Esophagus squamous epithelium (tissue), 5 donors: ENCODE measurements around the gene LAP3. TPM values are rescaled to one million over a fixed set of nuclear protein-coding genes. Genes with fewer than 3 reads are reported as not detected.

Source experiments
- DNase-seq: peaks from one replicate; lab custom pipeline; 2025; lab: John Stamatoyannopoulos, UW
- H3K27ac ChIP-seq, 4 donors: fragments of 200-600 bp; sonication (generic); one replicate each; pipeline ENCODE4 v1.5.1; 2016 to 2019; ENCODE audit warnings: mild to moderate bottlenecking in 1 of 4
- H3K27me3 ChIP-seq, 4 donors: fragments of 200-600 bp; sonication (generic); 1 replicate in 3 of 4; 2 replicates in 1 of 4; pipeline versions ENCODE4 v1.5.1 to v1.6.0; 2017 to 2021; ENCODE audit warnings: antibody characterized with exemption in 1 of 4
- H3K36me3 ChIP-seq, 3 donors: fragments of 200-600 bp; sonication (generic); one replicate each; pipeline ENCODE4 v1.5.1; 2016 to 2019
- H3K4me1 ChIP-seq, 3 donors: fragments of 200-600 bp; sonication (generic); one replicate each; pipeline ENCODE4 v1.5.1; 2017 to 2019
- H3K4me3 ChIP-seq, 4 donors: fragments of 200-600 bp; sonication (generic); 1 replicate in 3 of 4; 2 replicates in 1 of 4; pipeline ENCODE4 v1.5.1; 2016 to 2019; ENCODE audit warnings: mild to moderate bottlenecking in 2 of 4, moderate library complexity in 1 of 4
- H3K9me3 ChIP-seq, 3 donors: fragments of 200-600 bp; sonication (generic); one replicate each; pipeline ENCODE4 v1.5.1; 2016 to 2019
- POLR2A ChIP-seq, 4 donors: fragments of 450-650 bp; IDR thresholded peaks; one replicate each; pipeline ENCODE4 v1.6.1; 2017; ENCODE audit warnings: antibody characterized with exemption in 4 of 4, mild to moderate bottlenecking in 4 of 4, moderate library complexity in 3 of 4
- WGBS, 2 donors: methylation state at CpG; one replicate each; pipeline ENCODE4 v1.1.5; 2018; 5-methylcytosine and 5-hydroxymethylcytosine counted together
- intact Hi-C: fragments of 100-400 bp; cut with DNase I; formaldehyde crosslinking; loops from one replicate; pipeline ENCODE4 v1.15.0; 2022
- total RNA-seq, 4 donors: library from RNA; depleted of rRNA; stranded (reverse); fragments of >200 nt; gene quantifications; one replicate each; pipeline ENCODE4 v1.1.0, GENCODE V29; 2016
- TF ChIP-seq, protein P1 (sequence below), 6 experiments: fragments of 450-650 bp in 4 of 6; fragments of 200-600 bp in 2 of 6; sonication (generic) in 2 of 6; IDR thresholded peaks; one replicate each; pipeline ENCODE4 v1.5.1; 2016 to 2019; ENCODE audit warnings: antibody characterized with exemption in 6 of 6, mild to moderate bottlenecking in 4 of 6, moderate library complexity in 4 of 6
- donor health status: DM: yes; HTN: yes; CAD: no.

LAP3 gene
- total RNA-seq = 10 to 100 TPM; 30.2 to 80.5 (median 54.6) TPM

DNA sequence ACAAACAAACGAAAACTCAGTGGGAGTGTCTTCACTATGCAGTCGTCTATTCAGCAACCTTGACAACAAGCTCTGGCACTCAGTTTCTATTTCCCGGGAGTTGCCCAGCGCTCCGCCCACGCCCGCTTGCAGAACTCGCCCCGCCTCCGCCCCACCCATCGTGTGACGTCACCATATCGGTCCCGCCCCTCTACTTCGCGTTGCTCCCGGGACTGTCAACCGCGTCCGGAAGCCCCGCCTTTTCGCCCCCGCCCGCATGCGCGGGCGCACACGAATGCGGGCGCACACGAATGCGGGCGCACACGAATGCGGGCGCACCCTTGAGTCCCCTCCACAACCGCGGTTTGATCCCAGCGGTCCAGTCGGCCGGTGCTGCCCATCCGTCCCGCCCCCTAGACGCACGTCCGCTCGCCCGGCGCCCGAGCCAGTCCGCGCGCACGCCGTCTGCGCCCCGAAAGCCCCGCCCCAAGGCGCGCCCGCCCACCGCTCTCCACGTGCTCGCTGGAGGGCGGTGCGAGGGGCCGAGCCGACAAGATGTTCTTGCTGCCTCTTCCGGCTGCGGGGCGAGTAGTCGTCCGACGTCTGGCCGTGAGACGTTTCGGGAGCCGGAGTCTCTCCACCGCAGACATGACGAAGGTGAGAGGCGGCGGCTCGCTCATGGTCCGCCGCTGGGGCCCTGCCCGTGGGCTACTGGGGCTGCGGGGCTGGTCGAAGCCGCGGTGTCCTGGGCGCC is at the start of gene LAP3:
Gene LAP3, plus strand, starts transcription at position 267 of the 733 bp plus-strand sequence. Its CDS starts 268 bp downstream, at position 535.
- Histone ChIP-seq H3K27ac (peak within 1 kb of the TSS; percentile 92 to 94 (median 92)), H3K27me3 (no peaks in the 10 kb centered on the region), H3K4me1 (peaks cover 0 to 50% (median 24%) of the 10 kb centered on the region in 3 donors), H3K9me3 (no peaks in the 10 kb centered on the region), H3K4me3 (peak within 1 kb of the TSS; percentile 69 to 84 (median 79)), H3K36me3 (peaks cover 0 to 21% (median 0%) of the 10 kb centered on the region in 3 donors)
- intact Hi-C loops = no loop called here
- TF ChIP-seq POLR2A (IDR thresholded peaks at IDR 0.05) = peak in 3 of 4 donors; percentile 50 to 96 (median 93)
- TF ChIP-seq, protein P1, sequence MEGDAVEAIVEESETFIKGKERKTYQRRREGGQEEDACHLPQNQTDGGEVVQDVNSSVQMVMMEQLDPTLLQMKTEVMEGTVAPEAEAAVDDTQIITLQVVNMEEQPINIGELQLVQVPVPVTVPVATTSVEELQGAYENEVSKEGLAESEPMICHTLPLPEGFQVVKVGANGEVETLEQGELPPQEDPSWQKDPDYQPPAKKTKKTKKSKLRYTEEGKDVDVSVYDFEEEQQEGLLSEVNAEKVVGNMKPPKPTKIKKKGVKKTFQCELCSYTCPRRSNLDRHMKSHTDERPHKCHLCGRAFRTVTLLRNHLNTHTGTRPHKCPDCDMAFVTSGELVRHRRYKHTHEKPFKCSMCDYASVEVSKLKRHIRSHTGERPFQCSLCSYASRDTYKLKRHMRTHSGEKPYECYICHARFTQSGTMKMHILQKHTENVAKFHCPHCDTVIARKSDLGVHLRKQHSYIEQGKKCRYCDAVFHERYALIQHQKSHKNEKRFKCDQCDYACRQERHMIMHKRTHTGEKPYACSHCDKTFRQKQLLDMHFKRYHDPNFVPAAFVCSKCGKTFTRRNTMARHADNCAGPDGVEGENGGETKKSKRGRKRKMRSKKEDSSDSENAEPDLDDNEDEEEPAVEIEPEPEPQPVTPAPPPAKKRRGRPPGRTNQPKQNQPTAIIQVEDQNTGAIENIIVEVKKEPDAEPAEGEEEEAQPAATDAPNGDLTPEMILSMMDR (IDR thresholded peaks at IDR 0.05) = peak in 1 of 6 experiments; percentile 17
- peak; percentile 84 for DNase-seq
- WGBS, 2 donors = 0 to 1% methylated on average over 18 of the region's 91 CpGs

DNA sequence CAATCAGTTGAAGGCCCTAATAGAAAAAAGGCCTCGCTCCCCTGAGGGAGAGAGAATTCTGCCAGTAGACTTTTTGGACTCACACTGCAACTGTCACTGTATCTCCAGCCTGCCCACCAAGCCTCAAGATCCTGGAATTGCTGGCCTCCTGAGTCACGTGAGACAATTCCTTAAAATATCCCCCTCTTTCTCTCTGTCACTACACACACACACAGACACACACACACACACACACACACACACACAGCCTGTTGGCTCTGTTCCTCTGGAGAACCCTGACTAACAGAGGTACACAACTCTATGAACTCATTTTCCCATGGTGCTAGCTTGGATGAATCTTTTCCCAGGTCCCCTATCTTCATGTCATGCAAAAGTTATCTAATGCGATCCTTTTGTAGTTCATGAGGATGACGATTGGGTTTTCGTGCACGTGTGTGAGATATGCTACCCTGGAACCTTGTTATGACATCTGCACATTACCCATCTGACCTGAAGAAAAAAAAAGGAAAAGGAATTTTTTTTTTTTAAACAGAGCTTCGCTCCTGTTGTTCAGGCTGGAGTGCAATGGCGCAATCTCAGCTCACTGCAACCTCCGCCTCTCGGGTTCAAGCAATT is 48.3 kb upstream of the LAP3 start:
- TF ChIP-seq, protein P1 (IDR thresholded peaks at IDR 0.05) = no peak
- TF ChIP-seq POLR2A (IDR thresholded peaks at IDR 0.05) = no peak
- Histone ChIP-seq H3K36me3 (no peaks in the 10 kb centered on the region), H3K27me3 (peaks cover 0 to 25% (median 0%) of the 10 kb centered on the region in 4 donors), H3K4me3 (no peak overlapping the region), H3K27ac (no peak overlapping the region), H3K9me3 (no peaks in the 10 kb centered on the region), H3K4me1 (no peaks in the 10 kb centered on the region)
- intact Hi-C loops = no loop called here
- WGBS, 2 donors = 79 to 92% methylated on average over 9 to 10 of the region's 10 CpGs
- DNase-seq = no peak

DNA sequence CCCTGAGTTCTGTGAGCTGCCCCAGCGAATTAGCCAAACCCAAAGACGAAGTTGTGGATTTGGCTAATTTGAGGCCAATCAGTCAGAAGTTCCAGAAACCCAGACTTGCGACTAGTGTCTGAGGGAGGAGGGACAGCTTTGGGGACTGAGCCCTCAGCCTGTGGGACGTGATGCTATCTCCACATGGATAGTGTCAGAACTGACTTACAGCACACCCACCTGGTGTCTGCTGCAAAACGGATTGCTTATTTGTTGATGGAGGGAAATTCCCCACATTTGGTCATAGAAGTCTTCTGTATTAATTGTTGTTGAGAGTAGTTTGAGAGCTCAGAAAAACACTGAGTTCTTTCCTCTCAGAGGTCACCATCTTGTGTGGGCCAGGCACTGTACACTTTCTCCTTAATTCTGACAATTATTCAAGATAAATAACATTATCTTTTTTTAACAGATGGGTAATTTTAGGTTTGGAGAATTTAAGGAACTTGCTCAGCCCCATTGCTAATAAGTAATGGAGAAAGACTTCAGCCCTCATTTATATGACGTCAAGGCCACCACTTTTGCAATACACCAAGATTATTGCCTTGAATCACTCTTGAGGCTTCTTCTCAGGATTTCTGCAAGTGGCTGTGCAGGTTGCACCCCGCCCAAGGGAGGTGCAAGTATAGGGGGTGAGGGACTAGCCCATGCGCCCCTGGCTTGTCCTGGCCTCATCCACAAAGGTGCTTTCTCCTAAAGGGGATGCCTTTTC is 45.3 kb upstream of the LAP3 start:
- TF ChIP-seq, protein P1 (IDR thresholded peaks at IDR 0.05) = no peak
- TF ChIP-seq POLR2A (IDR thresholded peaks at IDR 0.05) = no peak
- WGBS, 2 donors = 56 to 79% methylated on average over 4 to 5 of the region's 8 CpGs
- no peaks in the 10 kb centered on the region for H3K9me3 ChIP-seq
- H3K4me1 ChIP-seq = no peaks in the 10 kb centered on the region
- no peak overlapping the region for H3K4me3 ChIP-seq
- no peak overlapping the region for H3K27ac ChIP-seq
- intact Hi-C loops = no loop called here
- H3K36me3 ChIP-seq = no peaks in the 10 kb centered on the region
- DNase-seq = no peak
- H3K27me3 ChIP-seq = peaks cover 0 to 20% (median 0%) of the 10 kb centered on the region in 4 donors

DNA sequence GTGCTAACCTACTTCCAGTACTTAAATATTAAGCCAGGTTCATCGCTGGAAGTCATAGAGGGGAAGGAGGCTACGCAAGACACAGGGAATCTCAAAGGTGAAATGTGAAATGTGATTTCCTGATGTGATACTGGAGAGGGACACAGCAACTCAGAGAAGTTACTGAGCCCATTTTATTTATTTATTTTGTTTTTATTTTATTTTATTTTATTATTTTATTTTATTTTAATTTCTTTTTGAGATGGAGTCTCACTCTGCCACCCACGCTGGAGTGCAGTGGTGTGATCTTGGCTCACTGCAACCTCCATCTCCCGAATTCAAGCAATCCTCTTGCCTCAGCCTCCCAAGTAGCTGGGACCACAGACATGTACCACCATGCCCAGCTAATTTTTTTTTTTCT is 42.3 kb upstream of the LAP3 start:
- 86 to 96% methylated on average over 4 of the region's 4 CpGs for WGBS, 2 donors

More for the DNA sequence above, 42.3 kb upstream of the LAP3 start:
- intact Hi-C loops = no loop called here
- no peaks in the 10 kb centered on the region for H3K36me3 ChIP-seq
- peaks cover 0 to 8% (median 0%) of the 10 kb centered on the region in 4 donors for H3K27me3 ChIP-seq
- H3K9me3 ChIP-seq = no peaks in the 10 kb centered on the region
- no peak overlapping the region for H3K4me3 ChIP-seq
- TF ChIP-seq, protein P1 (IDR thresholded peaks at IDR 0.05) = no peak
- TF ChIP-seq POLR2A (IDR thresholded peaks at IDR 0.05) = no peak
- H3K4me1 ChIP-seq = no peaks in the 10 kb centered on the region
- no peak overlapping the region for H3K27ac ChIP-seq
- DNase-seq = no peak
